Measurements from ENCODE around the gene TLE3. TPM values are rescaled to one million over a fixed set of nuclear protein-coding genes. Genes with fewer than 3 reads are reported as not detected.

Gene TLE3
- polyA plus RNA-seq, 1 donor (not counting 4 experiments of a cell fraction or from before 2014, with no cell fraction given) = 8.3 TPM

GRCh38 chr15:70024521-70024920, 73.2 kb downstream of the TLE3 start:
- Histone ChIP-seq H3K9me3 (ENCODE audit: control insufficient read depth, low read depth, low read length) (no peaks in the 10 kb centered on the region), H3K27ac (ENCODE audit: control insufficient read depth, insufficient read depth, low read length) (no peak overlapping the region), H3K27me3 (ENCODE audit: control insufficient read depth, extremely low read depth, insufficient read depth, low read length) (peaks cover 45% of the 10 kb centered on the region), H4K20me1 (ENCODE audit: control insufficient read depth, extremely low read depth, insufficient read depth, low read length) (no peaks in the 10 kb centered on the region), H3K4me3 (ENCODE audit: control insufficient read depth in 2 of 3, extremely low read depth in 1 of 3, insufficient read depth in 2 of 3, low read depth in 1 of 3, low read length in 3 of 3) (no peak overlapping the region), H3K36me3 (ENCODE audit: control insufficient read depth in 2 of 2, extremely low read depth in 1 of 2, insufficient read depth in 2 of 2, low read length in 2 of 2) (no peaks in the 10 kb centered on the region), H3K9me1 (ENCODE audit: control insufficient read depth, extremely low read depth, insufficient read depth, low read length) (no peaks in the 10 kb centered on the region), H3K4me1 (ENCODE audit: control insufficient read depth, extremely low read depth, insufficient read depth, low read length) (peaks cover 23% of the 10 kb centered on the region), H3K79me2 (ENCODE audit: control insufficient read depth, insufficient read depth, low read length) (no peaks in the 10 kb centered on the region), H3K9ac (ENCODE audit: control insufficient read depth, extremely low read depth, insufficient read depth, low read length) (no peak overlapping the region), H3K4me2 (ENCODE audit: control insufficient read depth, extremely low read depth, insufficient read depth, low read depth, low read length) (peak overlapping the region; percentile 70), H2AFZ (ENCODE audit: control insufficient read depth, low read length) (no peak overlapping the region)
- dilution Hi-C loops (cut with MboI; ENCODE audit: extremely low pct_ligation_motif_present, low sequenced_read_pairs) = no loop called here
- DNase-seq (ENCODE audit: low read depth, low spot score) (no peak), FAIRE-seq (no peak)
- TF ChIP-seq CTCF (optimal IDR thresholded peaks at IDR 0.05 in 1 of 3, IDR thresholded peaks at IDR 0.05 in 1 of 3, conservative IDR thresholded peaks at IDR 0.05 in 1 of 3; ENCODE audit: extremely low read depth in 1 of 3, insufficient read depth in 2 of 3, low read length in 3 of 3) = no peak

DNA sequence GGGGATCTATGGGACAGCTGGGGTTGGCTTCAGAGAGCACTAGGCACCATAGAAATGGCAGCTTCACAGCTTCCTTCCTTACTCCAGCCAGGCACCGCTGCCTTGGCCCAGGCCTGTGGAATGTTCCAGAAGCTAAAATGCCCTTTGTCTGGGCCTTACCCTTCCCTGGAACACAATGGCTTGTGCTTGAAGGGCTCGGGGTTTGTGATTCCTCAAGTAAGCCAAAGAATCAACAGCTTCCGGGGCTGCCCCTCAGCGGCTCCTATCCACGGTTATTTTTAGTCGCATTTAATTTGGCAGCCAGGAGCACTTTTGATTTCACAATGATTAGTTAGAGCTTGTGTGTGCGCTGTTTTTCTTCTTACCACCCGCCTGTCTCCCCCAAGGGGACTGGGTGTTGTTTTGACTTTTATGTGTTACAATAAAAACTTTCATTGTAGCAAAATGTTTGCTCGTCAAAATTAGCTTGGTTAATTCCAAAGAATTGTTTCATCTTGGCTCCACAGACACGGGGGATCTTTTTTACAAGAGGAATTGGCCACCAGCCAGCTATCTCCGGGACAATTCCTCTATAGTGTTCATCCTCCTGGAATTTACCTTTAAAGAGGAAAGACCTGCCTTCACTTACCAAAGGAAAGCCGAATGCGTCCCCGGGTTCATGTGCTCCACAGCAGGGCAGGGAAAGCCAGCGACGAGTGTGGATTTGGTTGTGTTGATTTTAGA, 73.8 kb downstream of the TLE3 start:
- Histone ChIP-seq H3K9ac (ENCODE audit: control insufficient read depth, extremely low read depth, insufficient read depth, low read length) (peak overlapping the region; percentile 57), H3K4me3 (ENCODE audit: control insufficient read depth in 2 of 3, extremely low read depth in 1 of 3, insufficient read depth in 2 of 3, low read depth in 1 of 3, low read length in 3 of 3) (peak overlapping the region in 2 of 3 experiments; percentile 0 to 18)

More for the DNA sequence above, 73.8 kb downstream of the TLE3 start:
- Histone ChIP-seq H3K9me3 (ENCODE audit: control insufficient read depth, low read depth, low read length) (no peaks in the 10 kb centered on the region), H3K27ac (ENCODE audit: control insufficient read depth, insufficient read depth, low read length) (peak overlapping the region; percentile 72), H3K79me2 (ENCODE audit: control insufficient read depth, insufficient read depth, low read length) (no peaks in the 10 kb centered on the region), H3K27me3 (ENCODE audit: control insufficient read depth, extremely low read depth, insufficient read depth, low read length) (peaks cover 45% of the 10 kb centered on the region), H3K9me1 (ENCODE audit: control insufficient read depth, extremely low read depth, insufficient read depth, low read length) (no peaks in the 10 kb centered on the region), H3K4me1 (ENCODE audit: control insufficient read depth, extremely low read depth, insufficient read depth, low read length) (peaks cover 23% of the 10 kb centered on the region), H2AFZ (ENCODE audit: control insufficient read depth, low read length) (peak overlapping the region; percentile 57), H3K36me3 (ENCODE audit: control insufficient read depth in 2 of 2, extremely low read depth in 1 of 2, insufficient read depth in 2 of 2, low read length in 2 of 2) (no peaks in the 10 kb centered on the region), H3K4me2 (ENCODE audit: control insufficient read depth, extremely low read depth, insufficient read depth, low read depth, low read length) (peak overlapping the region; percentile 70), H4K20me1 (ENCODE audit: control insufficient read depth, extremely low read depth, insufficient read depth, low read length) (no peaks in the 10 kb centered on the region)
- no peak for TF ChIP-seq EZH2 (IDR thresholded peaks at IDR 0.05; ENCODE audit: low read length)
- TF ChIP-seq CTCF (optimal IDR thresholded peaks at IDR 0.05 in 1 of 3, IDR thresholded peaks at IDR 0.05 in 1 of 3, conservative IDR thresholded peaks at IDR 0.05 in 1 of 3; ENCODE audit: extremely low read depth in 1 of 3, insufficient read depth in 2 of 3, low read length in 3 of 3) = no peak
- dilution Hi-C loops (cut with MboI; ENCODE audit: extremely low pct_ligation_motif_present, low sequenced_read_pairs) = no loop called here
- FAIRE-seq = peak; percentile 52
- no peak for DNase-seq (ENCODE audit: low read depth, low spot score)
